Stimulated activated CD4-positive, alpha-beta T cell treated with anti-CD3 and anti-CD28 coated beads, Interleukin-2, amount 100 ng/mL, for 48 hours (primary cell): Measurements from ENCODE around the gene HERPUD1.

Experiments used
- DNase-seq, 2 donors: peaks; one replicate each; pipeline ENCODE4 v3.0.0-alpha.2; 2020

HERPUD1 gene

DNA sequence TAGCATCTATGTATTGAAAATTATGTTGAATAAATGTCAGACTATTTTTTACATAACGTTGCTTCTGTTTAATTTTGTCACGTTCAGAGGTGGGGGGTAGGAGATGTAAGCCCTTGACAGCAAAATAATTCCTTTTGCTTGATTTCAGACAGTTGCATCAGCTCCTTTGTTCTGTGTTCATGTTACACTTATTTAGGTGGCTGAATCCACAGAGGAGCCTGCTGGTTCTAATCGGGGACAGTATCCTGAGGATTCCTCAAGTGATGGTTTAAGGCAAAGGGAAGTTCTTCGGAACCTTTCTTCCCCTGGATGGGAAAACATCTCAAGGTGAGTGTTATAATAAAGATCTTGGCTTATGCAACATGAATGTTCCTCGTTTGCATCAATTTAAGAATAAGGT, 4.5 kb downstream of the HERPUD1 start:
- DNase-seq, result no peak

DNA sequence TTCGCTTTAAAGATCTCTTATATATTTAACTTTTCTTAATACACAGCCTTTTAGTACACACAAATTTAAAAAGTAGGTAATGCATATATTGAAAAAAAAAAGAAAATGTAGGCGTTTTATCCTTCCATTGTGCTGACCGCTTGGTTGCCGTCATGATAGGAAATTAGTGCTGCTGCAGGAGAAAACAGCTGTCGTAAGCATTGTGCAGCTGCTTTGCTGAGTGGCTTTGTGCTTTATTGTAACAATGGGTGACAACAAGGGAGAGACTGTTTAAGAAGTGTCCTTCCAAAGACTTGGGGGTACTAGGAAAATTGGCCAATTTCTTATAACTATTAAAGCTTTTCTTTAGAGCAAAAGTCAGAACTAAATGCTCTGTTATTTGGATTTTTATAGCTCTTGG, 5.0 kb downstream of the HERPUD1 start:
- DNase-seq, result no peak

DNA sequence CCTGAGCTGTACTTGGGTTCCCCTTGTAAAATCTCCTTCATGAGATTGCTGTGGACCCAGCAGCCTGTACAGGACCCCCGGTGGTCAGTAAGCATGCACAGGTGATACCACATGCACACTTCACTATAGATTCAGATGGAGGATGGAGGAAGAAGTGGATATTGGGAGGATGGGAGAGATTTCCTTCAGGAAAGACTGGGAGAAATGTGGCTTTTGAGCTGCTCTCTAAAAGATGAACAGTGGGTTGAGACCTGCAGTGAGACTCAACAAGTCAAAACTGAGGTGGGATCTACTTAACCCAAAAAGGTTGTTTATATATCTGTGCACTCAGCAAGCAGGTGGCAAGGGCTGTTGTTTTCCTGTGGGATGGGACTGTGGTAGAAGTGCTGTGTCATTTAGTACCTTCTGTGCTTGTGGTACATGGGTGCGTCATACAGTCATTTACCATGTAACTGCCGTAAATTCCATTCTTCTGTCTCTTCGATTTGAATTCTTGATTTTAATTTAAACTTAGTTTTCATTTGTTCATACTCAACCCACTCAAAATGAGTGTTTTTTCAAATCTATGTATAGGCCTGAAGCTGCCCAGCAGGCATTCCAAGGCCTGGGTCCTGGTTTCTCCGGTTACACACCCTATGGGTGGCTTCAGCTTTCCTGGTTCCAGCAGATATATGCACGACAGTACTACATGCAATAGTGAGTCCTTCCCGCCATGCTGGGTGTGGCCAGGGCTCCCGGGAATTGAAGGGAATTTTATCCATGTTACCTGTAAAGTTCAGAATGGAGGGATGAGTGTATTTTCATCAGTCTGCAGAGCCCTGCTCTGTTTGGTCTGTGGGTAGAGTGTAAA, 6.9 kb downstream of the HERPUD1 start:
- DNase-seq, result peak in 1 of 2 donors; percentile 33

- DNase-seq, result no peak
Measured at GRCh38 chr16:56939801-56940200, 7.9 kb downstream of the HERPUD1 start.

DNA sequence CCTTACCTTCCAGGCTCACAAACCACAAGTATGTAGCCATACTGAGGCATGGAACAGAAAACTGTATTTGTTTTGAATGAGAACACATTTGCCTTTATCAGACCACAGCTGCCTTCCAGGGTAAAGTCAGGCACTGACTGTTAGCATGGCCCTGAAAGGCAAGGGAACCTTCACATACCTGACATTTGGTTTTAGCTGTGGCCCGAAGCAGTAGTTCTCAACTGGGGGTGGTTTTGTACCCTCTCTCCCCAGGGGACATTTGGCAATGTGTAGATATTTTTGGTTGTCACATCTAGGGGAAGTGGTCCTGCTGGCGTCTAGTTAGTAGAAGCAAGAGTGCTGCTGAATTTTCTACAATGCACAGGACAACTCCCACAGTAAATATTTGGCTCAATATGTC, 9.2 kb downstream of the HERPUD1 start:
- DNase-seq, result no peak

GRCh38 chr16:56941856-56942331, 10.0 kb downstream of the HERPUD1 start:
- no peak for DNase-seq

- DNase-seq, result no peak
Measured at GRCh38 chr16:56943761-56944375, 11.9 kb downstream of the HERPUD1 start.

GRCh38 chr16:56944954-56945839, 13.3 kb downstream of the HERPUD1 start:
- DNase-seq, result no peak

DNA sequence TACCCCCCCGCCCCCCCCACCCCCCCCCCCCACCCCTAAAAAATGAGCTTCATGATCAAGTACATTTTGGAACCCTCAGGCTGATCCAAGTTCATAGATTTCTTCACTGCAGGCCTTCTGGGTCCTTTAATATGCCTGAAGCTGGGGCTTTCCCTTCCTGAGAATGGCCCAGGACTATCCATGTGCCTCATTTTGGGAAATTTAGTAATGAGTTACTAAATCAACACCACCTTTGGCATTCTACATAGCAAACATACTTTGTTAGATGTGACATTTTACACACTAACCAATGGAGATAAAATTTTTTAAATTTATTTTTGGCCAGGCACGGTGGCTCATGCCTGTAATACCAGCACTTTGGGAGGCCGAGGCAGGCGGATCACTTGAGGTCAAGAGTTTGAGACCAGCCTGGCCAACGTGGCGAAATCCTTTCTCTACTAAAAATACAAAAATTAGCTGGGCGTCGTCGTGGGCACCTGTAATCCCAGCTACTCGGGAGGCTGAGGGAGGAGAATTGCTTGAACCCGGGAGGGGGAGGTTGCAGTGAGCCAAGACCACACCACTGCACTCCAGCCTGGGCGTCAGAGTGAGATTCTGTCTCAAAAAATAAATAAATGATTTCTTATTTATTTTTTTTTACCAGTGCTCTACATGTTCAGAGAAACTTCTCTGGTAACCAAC, 14.0 kb downstream of the HERPUD1 start:
- no peak for DNase-seq

DNA sequence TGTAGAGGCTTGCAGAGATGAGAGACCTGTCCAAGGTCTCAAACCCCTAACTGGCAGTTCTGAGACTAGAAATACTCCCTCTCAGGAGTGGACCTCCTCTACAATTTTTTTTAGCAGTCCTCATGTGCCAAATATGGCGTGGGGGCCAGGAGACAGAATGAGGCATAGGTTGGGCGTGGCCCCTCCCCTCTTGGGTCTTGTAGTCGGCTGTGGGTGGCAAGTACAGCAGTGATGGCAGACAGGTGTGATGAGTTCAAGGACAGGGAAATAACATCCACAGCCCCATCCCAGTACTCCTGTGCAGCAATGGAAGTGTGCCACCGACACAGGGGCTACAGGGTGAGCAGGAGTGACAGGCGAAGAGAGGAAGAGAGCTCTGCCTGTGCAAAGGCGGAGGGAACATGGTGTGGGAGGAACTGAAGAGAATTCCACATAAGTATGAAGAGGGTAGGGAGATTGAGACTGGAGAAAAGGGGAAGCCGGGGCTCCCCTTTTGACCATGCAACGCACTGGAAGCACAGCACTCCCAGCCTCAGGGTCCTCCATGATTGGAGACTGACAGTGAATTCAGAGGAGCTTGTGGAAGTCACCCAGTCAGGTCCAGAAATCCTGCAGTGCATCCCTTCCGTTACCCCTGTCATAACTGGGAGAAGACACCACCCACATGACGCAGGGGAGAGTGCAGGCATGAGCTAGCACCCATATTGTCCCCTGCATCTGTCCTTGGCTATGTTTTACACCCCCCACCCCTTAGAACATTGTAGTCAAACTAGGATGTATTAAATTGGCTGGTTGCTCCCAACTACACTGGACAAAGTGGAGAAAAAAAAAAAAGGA, 15.0 kb downstream of the HERPUD1 start:
- DNase-seq, result no peak

DNA sequence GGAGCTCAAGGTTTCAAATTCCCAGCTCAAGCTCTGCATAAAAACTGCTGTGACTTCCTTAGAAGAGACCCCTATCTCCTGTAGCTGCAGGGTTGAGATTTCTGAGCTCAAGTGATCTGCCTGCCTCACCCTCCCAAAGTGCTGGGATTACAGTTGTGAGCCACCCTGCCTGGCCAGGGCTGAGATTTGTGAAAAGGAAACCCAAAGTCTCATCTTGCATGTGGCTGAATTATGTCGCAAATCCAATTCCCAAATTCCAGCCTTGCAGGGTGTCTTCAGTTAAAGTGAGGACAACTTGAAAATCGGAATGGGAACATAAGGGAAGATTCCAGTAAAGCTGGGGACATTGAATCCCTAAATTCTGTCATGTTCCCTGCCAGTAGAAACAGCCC, 15.7 kb downstream of the HERPUD1 start:
- DNase-seq, result no peak

DNA sequence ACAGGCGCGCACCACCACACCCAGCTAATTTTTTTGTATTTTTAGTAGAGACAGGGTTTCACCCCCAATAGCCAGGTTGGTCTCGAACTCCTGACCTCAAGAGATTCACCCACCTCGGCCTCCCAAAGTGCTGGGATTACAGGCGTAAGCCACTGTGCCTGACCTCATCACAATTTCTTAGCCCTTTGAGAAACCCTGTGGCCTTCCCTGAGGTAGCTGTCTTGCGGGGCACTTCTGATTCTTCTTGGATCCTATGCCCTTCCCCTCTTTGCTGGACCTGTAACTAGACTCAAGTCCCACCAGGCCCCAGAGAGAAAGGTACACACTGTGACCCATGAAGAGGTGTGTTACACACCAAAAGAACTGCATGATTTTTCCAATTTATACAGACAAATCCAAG, 16.3 kb downstream of the HERPUD1 start:
- DNase-seq, result no peak

DNA sequence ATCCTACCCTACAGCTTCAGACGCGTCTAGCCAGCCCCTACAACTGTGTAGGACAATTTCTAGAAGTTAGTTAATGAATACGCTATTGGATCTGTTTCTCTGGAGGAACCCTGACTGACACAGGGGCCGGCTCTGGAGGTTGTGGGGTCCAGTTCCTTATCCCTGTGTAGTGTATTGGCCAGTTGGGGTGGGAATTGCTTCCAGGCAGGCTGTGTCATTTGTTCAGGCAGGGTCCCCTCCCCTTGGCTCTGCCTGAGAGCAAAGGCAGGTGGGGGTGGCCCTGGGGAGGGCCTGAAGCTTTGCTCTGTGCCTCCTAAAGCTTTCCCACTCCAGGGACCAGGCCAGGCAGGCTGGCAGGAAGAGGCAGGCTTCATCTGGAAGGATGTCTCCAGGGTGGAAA, 18.1 kb downstream of the HERPUD1 start:
- DNase-seq, result no peak

DNA sequence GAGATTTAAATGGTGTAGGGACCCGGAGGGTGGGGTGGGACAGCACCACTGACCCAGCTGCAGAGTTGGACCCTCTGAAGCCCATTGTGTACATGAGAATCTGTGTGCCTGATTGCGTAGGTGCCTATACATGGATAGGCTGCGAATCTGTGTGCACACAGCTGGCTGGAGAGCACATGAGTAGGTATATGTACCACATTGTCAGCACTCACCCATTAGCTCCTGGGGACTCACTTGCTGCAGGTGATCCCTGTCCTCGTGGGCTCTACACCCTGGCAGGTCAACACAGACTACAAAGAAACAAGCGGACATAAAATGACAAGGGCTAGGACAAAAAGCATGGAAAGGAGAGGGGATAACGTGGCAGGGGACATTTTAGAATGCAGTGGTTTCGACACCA, 18.5 kb downstream of the HERPUD1 start:
- DNase-seq, result no peak

GRCh38 chr16:56950881-56951771, 19.2 kb downstream of the HERPUD1 start:
- peak; percentile 45 to 54 for DNase-seq

DNA sequence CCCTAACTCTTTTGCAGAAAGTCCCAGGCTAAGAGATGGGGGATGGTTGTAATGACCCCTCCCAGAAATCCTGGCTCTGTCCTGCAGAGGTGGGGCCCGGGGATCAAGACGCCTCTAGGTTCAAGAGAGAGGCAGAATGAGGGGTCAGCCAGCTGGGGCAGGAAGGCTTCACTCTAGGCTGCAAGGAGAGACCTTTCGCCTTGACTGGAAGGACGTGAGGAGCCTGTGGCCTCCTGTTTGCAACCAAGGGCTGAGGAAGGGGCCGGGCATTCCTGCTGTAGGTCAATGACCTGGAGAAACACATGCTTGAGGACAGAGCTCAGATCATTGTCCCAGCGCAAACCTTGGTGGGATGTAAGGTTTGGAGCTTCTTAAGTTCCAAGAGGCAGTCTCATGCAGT, 21.1 kb downstream of the HERPUD1 start:
- no peak for DNase-seq

DNA sequence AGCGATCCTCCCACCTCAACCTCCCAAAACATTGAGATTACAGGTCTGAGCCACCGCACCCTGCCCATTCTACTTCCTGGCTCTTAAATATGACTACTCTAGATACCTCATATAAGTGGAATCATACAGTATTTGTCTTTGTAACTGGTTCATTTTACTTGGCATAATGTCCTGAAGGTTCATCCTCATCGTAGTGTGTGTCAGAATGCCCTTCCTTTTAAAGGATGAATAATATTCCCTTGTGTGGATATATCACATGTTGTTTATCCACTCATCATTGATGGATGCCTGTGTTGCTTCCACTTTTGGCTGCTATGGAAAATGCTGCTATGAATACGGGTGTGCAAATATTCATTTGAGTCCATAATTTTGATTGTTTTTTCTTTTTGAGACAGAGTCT, 24.1 kb downstream of the HERPUD1 start:
- DNase-seq, result no peak

GRCh38 chr16:56956756-56957155, 24.8 kb downstream of the HERPUD1 start:
- no peak for DNase-seq

- DNase-seq, result no peak
Measured at GRCh38 chr16:56960681-56961281, 28.8 kb downstream of the HERPUD1 start.

DNA sequence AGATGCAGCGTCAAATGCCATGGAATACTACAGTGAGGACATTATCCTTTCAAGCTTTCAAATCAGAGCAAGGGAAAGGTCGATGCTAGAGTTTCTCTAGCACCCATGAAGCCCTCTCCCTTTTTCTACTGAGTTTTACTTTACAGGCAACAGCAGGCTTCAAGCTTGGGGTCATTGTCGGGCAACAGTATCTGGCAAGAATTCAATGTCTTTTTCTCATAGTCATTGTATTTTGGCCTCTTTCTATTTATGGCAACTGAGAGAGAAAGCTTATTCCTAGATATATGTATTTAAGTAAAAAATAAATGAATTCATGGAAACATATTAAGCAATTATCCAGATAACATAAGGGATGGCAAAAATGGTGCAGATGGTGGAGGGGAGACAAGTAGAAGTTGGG, 29.4 kb downstream of the HERPUD1 start:
- DNase-seq, result no peak
